HG03460 (cell line): Measurements from ENCODE around the gene S100A5.

Experiments
- ATAC-seq: cut with Tn5 transposase; IDR thresholded peaks from one replicate; pipeline ENCODE4 v1.9.1; 2021; ENCODE audit not compliant: unreplicated experiment

S100A5 gene

GRCh38 chr1:153513023-153513422, 27.7 kb downstream of the S100A5 start:
- ATAC-seq: no peak

GRCh38 chr1:153510984-153511410, 29.7 kb downstream of the S100A5 start:
- ATAC-seq: no peak

GRCh38 chr1:153509729-153510354, 30.9 kb downstream of the S100A5 start:
- ATAC-seq: no peak

GRCh38 chr1:153509036-153509435, 31.7 kb downstream of the S100A5 start:
- ATAC-seq: no peak

GRCh38 chr1:153507926-153508583, 32.7 kb downstream of the S100A5 start:
- ATAC-seq: no peak

GRCh38 chr1:153506831-153507413, 33.8 kb downstream of the S100A5 start:
- ATAC-seq: no peak

- ATAC-seq: no peak
These were observed 34.3 kb downstream of the S100A5 start for GRCh38 chr1:153506386-153506785.

- no peak for ATAC-seq
These were observed 35.2 kb downstream of the S100A5 start for GRCh38 chr1:153505576-153505975.

GRCh38 chr1:153503766-153504165, 37.0 kb downstream of the S100A5 start:
- ATAC-seq: no peak

- no peak for ATAC-seq
These were observed 42.0 kb downstream of the S100A5 start for GRCh38 chr1:153498746-153499145.

- no peak for ATAC-seq
These were observed 45.2 kb downstream of the S100A5 start for GRCh38 chr1:153495536-153495935.

- no peak for ATAC-seq
These were observed 45.7 kb downstream of the S100A5 start for GRCh38 chr1:153494976-153495535.

GRCh38 chr1:153493343-153493960, 47.3 kb downstream of the S100A5 start:
- ATAC-seq: no peak

GRCh38 chr1:153490272-153491051, 50.3 kb downstream of the S100A5 start:
- ATAC-seq: no peak

- ATAC-seq: no peak
These were observed 52.0 kb downstream of the S100A5 start for GRCh38 chr1:153488731-153489130.

- ATAC-seq: no peak
These were observed 53.0 kb downstream of the S100A5 start for GRCh38 chr1:153487707-153488106.
